IMR-90 (cell line): ENCODE results near the gene YEATS4. TPM values are rescaled to one million over a fixed set of nuclear protein-coding genes. Genes with fewer than 3 reads are reported as not detected.

Source experiments
- ATAC-seq: fragments of 200-7000 bp; cut with Tn5 transposase; 2 replicates; pipeline ENCODE4 v1.9.1; 2020; ENCODE audit warnings: low read depth, mild to moderate bottlenecking, moderate library complexity
- BruUV-seq: library from RNA; stranded (reverse); fragments of 400-500 nt; replicated peaks from 2 replicates; lab custom pipeline; 2021; lab: Mats Ljungman, UMichigan
- CTCF ChIA-PET: fragments of 300-600 bp; formaldehyde crosslinking; extraction: SDS; loops from one replicate; lab custom pipeline; 2021; ENCODE audit warnings: antibody characterized with exemption; lab: Yijun Ruan, JAX
- POLR2A ChIA-PET: fragments of 300-600 bp; sonication (Branson Sonifier 250); formaldehyde crosslinking; loops from one replicate; lab custom pipeline; 2022; ENCODE audit warnings: antibody characterized with exemption; ENCODE audit not compliant: unreplicated experiment; lab: Charles Lee
- DNase-seq: peaks from one replicate; pipeline ENCODE4 v3.0.0; 2013
- H2AFZ ChIP-seq: replicated peaks from 2 replicates; pipeline ENCODE3; 2013; ENCODE audit warnings: low read length, mild to moderate bottlenecking; ENCODE audit not compliant: poor library complexity
- H2AK5ac ChIP-seq: 2 replicates; pipeline ENCODE4 v1.6.1; 2013; ENCODE audit warnings: low read depth, low read length, inconsistent platforms
- H2AK9ac ChIP-seq: replicated peaks from 2 replicates; pipeline ENCODE3; 2013; ENCODE audit warnings: mild to moderate bottlenecking, low read depth, low read length, moderate library complexity; ENCODE audit not compliant: poor library complexity
- H2BK120ac ChIP-seq: 2 replicates; pipeline ENCODE4 v1.6.1; 2013; ENCODE audit warnings: low read depth, low read length, inconsistent platforms
- H2BK15ac ChIP-seq: 3 replicates; pipeline ENCODE4 v1.6.1; 2013; ENCODE audit warnings: low read depth, low read length, inconsistent platforms
- H2BK20ac ChIP-seq: 2 replicates; pipeline ENCODE4 v1.6.1; 2013; ENCODE audit warnings: low read depth, mild to moderate bottlenecking, inconsistent platforms, low read length, moderate library complexity
- H2BK5ac ChIP-seq: 2 replicates; pipeline ENCODE4 v1.6.1; 2013; ENCODE audit warnings: mild to moderate bottlenecking, low read depth, low read length, inconsistent platforms; ENCODE audit not compliant: poor library complexity, severe bottlenecking
- H3K14ac ChIP-seq: replicated peaks from 2 replicates; pipeline ENCODE4 v1.6.1; 2013; ENCODE audit warnings: low read depth, low read length, inconsistent platforms
- H3K18ac ChIP-seq: 2 replicates; pipeline ENCODE4 v1.6.1; 2013; ENCODE audit warnings: low read depth, low read length, control low read depth
- H3K23ac ChIP-seq: 2 replicates; pipeline ENCODE4 v1.6.1; 2013; ENCODE audit warnings: low read depth, low read length, inconsistent platforms
- H3K27ac ChIP-seq: 2 replicates; pipeline ENCODE4 v1.5.1; 2013; ENCODE audit warnings: mild to moderate bottlenecking, control low read depth, low read length; ENCODE audit not compliant: insufficient read depth
- H3K27me3 ChIP-seq: 2 replicates; pipeline ENCODE4 v1.6.1; 2013; ENCODE audit warnings: low read length; ENCODE audit not compliant: control insufficient read depth, insufficient read depth
- H3K36me3 ChIP-seq: 2 replicates; pipeline ENCODE4 v1.6.1; 2013; ENCODE audit warnings: low read length, mixed read lengths; ENCODE audit not compliant: control insufficient read depth, insufficient read depth
- H3K4ac ChIP-seq: 2 replicates; pipeline ENCODE4 v1.6.1; 2013; ENCODE audit warnings: low read depth, low read length, inconsistent platforms
- H3K4me1 ChIP-seq: 2 replicates; pipeline ENCODE4 v1.6.1; 2013; ENCODE audit warnings: low read length, mixed read lengths; ENCODE audit not compliant: control insufficient read depth, insufficient read depth
- H3K4me2 ChIP-seq: 2 replicates; pipeline ENCODE4 v1.6.1; 2013; ENCODE audit warnings: low read depth, mild to moderate bottlenecking, control low read depth, low read length, moderate library complexity
- H3K4me3 ChIP-seq: 2 replicates; pipeline ENCODE4 v1.5.1; 2013; ENCODE audit warnings: low read depth, mild to moderate bottlenecking, control low read depth, low read length, moderate library complexity; ENCODE audit not compliant: insufficient read depth
- H3K56ac ChIP-seq: 2 replicates; pipeline ENCODE4 v1.6.1; 2013; ENCODE audit warnings: low read length, inconsistent platforms; ENCODE audit not compliant: insufficient read depth; ENCODE audit errors: extremely low read depth
- H3K79me1 ChIP-seq, 2 experiments: 2 replicates each; pipeline ENCODE4 v1.6.1; 2013; ENCODE audit warnings: low read length in 2 of 2, inconsistent platforms in 1 of 2, low read depth in 1 of 2
- H3K9ac ChIP-seq: 2 replicates; pipeline ENCODE4 v1.6.1; 2013; ENCODE audit warnings: low read depth, low read length, control low read depth
- H3K9me1 ChIP-seq: 2 replicates; pipeline ENCODE4 v1.6.1; 2013; ENCODE audit warnings: low read length, inconsistent platforms; ENCODE audit not compliant: insufficient read depth
- H3K9me3 ChIP-seq: 2 replicates; pipeline ENCODE4 v1.6.1; 2013; ENCODE audit warnings: low read length; ENCODE audit not compliant: control insufficient read depth, insufficient read depth
- H4K20me1 ChIP-seq: 2 replicates; pipeline ENCODE4 v1.6.1; 2013; ENCODE audit warnings: low read length, inconsistent platforms; ENCODE audit not compliant: insufficient read depth
- H4K5ac ChIP-seq: 2 replicates; pipeline ENCODE4 v1.6.1; 2013; ENCODE audit warnings: mild to moderate bottlenecking, low read depth, low read length, control low read depth
- H4K8ac ChIP-seq, 2 experiments: 2 replicates each; pipeline ENCODE4 v1.6.1; 2013; ENCODE audit warnings: low read depth in 2 of 2, low read length in 2 of 2, control low read depth in 1 of 2, inconsistent platforms in 1 of 2
- H4K91ac ChIP-seq: 2 replicates; pipeline ENCODE4 v1.6.1; 2013; ENCODE audit warnings: low read depth, low read length, inconsistent platforms; ENCODE audit not compliant: insufficient read depth
- BHLHE40 ChIP-seq: fragments of 150-350 bp; IDR thresholded peaks from 2 replicates; pipeline ENCODE4 v1.6.1; 2016; ENCODE audit warnings: mild to moderate bottlenecking, low read depth, low read length
- CEBPB ChIP-seq: IDR thresholded peaks from 2 replicates; pipeline ENCODE4 v1.6.1; 2012; ENCODE audit warnings: low read depth, low read length, improper control_type of control experiment
- CHD1 ChIP-seq: IDR thresholded peaks from 2 replicates; pipeline ENCODE4 v1.6.1; 2012; ENCODE audit warnings: low read depth, low read length, improper control_type of control experiment
- FOS ChIP-seq: fragments of 150-350 bp; IDR thresholded peaks from 2 replicates; pipeline ENCODE4 v1.6.1; 2016; ENCODE audit warnings: low read depth, low read length
- MAFK ChIP-seq: IDR thresholded peaks from 2 replicates; pipeline ENCODE4 v1.6.1; 2012; ENCODE audit warnings: low read depth, low read length, improper control_type of control experiment
- MAZ ChIP-seq: IDR thresholded peaks from 2 replicates; pipeline ENCODE4 v1.6.1; 2012; ENCODE audit warnings: low read depth, mild to moderate bottlenecking, low read length, improper control_type of control experiment, moderate library complexity, borderline replicate concordance
- MXI1 ChIP-seq: IDR thresholded peaks from 2 replicates; pipeline ENCODE4 v1.6.1; 2012; ENCODE audit warnings: low read depth, mild to moderate bottlenecking, low read length, moderate library complexity, borderline replicate concordance
- NFE2L2 ChIP-seq: fragments of 150-350 bp; IDR thresholded peaks from 2 replicates; pipeline ENCODE4 v1.6.1; 2016; ENCODE audit warnings: low read depth, mild to moderate bottlenecking, low read length
- POLR2A ChIP-seq: IDR thresholded peaks from 2 replicates; pipeline ENCODE4 v1.6.1; 2012; ENCODE audit warnings: mild to moderate bottlenecking, low read depth, low read length
- RAD21 ChIP-seq: IDR thresholded peaks from 2 replicates; pipeline ENCODE4 v1.6.1; 2012; ENCODE audit warnings: low read length, improper control_type of control experiment
- RCOR1 ChIP-seq: IDR thresholded peaks from 2 replicates; pipeline ENCODE4 v1.6.1; 2012; ENCODE audit warnings: mild to moderate bottlenecking, low read length, improper control_type of control experiment; ENCODE audit not compliant: insufficient replicate concordance
- RFX5 ChIP-seq: IDR thresholded peaks from 2 replicates; pipeline ENCODE4 v1.8.0; 2012; ENCODE audit warnings: low read depth, mild to moderate bottlenecking, low read length, moderate library complexity
- SMC3 ChIP-seq: fragments of 150-350 bp; IDR thresholded peaks from 2 replicates; pipeline ENCODE4 v1.6.1; 2016; ENCODE audit warnings: low read depth, mild to moderate bottlenecking, antibody characterized with exemption, low read length, moderate library complexity
- whole genome bisulfite sequencing, 2 experiments: methylation state at CpG; one replicate each; pipeline versions ENCODE4 v1.1.5 to v1.1.7; 2013; ENCODE audit warnings: missing lambda C conversion rate in 2 of 2; ENCODE audit not compliant: insufficient read length in 1 of 2; ENCODE audit errors: extremely low coverage in 2 of 2; 5-methylcytosine and 5-hydroxymethylcytosine counted together
- dilution Hi-C: fragments of 300-500 bp; cut with HindIII; formaldehyde crosslinking; loops from one replicate; pipeline ENCODE4 v1.14.3; 2018; ENCODE audit warnings: low sequenced_read_pairs; ENCODE audit not compliant: unreplicated experiment
- in situ Hi-C: fragments of 300-500 bp; cut with MboI; formaldehyde crosslinking; loops from 3 replicates; pipeline ENCODE4 v1.14.3; 2019; ENCODE audit warnings: low sequenced_read_pairs, inconsistent platforms, mixed read lengths
- intact Hi-C: fragments of 100-400 bp; cut with micrococcal nuclease; formaldehyde crosslinking; loops from 2 replicates; pipeline ENCODE4 v1.10.0; 2022
- polyA plus RNA-seq, 3 experiments: library from polyadenylated mRNA; depleted of rRNA; stranded (reverse); fragments of >200 nt; gene quantifications; 2 replicates each; pipeline ENCODE4 v1.2.3, GENCODE V29; 2012; ENCODE audit warnings: low replicate concordance in 1 of 3
- total RNA-seq: library from RNA; depleted of rRNA; stranded (reverse); fragments of >200 nt; gene quantifications from 2 replicates; pipeline ENCODE4 v1.2.3, GENCODE V29; 2012
- TF ChIP-seq, protein P1 (sequence below): fragments of 150-350 bp; IDR thresholded peaks from 2 replicates; pipeline ENCODE4 v1.6.1; 2017; ENCODE audit warnings: mild to moderate bottlenecking, antibody characterized with exemption, low read length, low read depth
- TF ChIP-seq, protein P2 (sequence below): conservative IDR thresholded peaks from 2 replicates; pipeline ENCODE4 v1.5.1; 2012; ENCODE audit warnings: mild to moderate bottlenecking, low read depth, low read length, improper control_type of control experiment
- TF ChIP-seq, protein P3 (sequence below): fragments of 150-350 bp; IDR thresholded peaks from 2 replicates; pipeline ENCODE4 v1.6.1; 2016; ENCODE audit warnings: low read depth, mild to moderate bottlenecking, low read length, moderate library complexity, borderline replicate concordance

YEATS4 gene
- total and polyA plus RNA-seq, 2 of the 4 experiments (the other 2 are of a cell fraction), result 6.9 to 15.1 TPM

- Histone ChIP-seq H2AFZ (no peak overlapping the region), H3K14ac (no peak overlapping the region), H3K27me3 (no peaks in the 10 kb centered on the region), H3K56ac (no peak overlapping the region), H4K5ac (no peak overlapping the region), H3K4ac (no peak overlapping the region), H4K20me1 (no peaks in the 10 kb centered on the region), H3K4me1 (no peaks in the 10 kb centered on the region), H3K4me3 (no peak overlapping the region), H3K4me2 (no peak overlapping the region), H2BK120ac (no peak overlapping the region), H3K9me3 (no peaks in the 10 kb centered on the region), H3K18ac (no peak overlapping the region), H4K91ac (no peak overlapping the region), H2BK20ac (no peak overlapping the region), H2BK5ac (no peak overlapping the region), H3K9me1 (no peaks in the 10 kb centered on the region), H2AK9ac (no peak overlapping the region), H2BK15ac (no peak overlapping the region), H3K23ac (no peak overlapping the region), H3K27ac (no peak overlapping the region), H3K79me1 (no peaks in the 10 kb centered on the region), H3K9ac (no peak overlapping the region), H3K36me3 (no peaks in the 10 kb centered on the region), H4K8ac (no peak overlapping the region), H2AK5ac (no peak overlapping the region)
- ATAC-seq, result no peak
- ChIA-PET POLR2A (no interaction called here), CTCF (no interaction called here)
- TF ChIP-seq RAD21, result no peak
- TF ChIP-seq RCOR1, result no peak
- no peak for TF ChIP-seq NFE2L2
- TF ChIP-seq MXI1, result no peak
- no peak for TF ChIP-seq POLR2A
- TF ChIP-seq, protein P1, sequence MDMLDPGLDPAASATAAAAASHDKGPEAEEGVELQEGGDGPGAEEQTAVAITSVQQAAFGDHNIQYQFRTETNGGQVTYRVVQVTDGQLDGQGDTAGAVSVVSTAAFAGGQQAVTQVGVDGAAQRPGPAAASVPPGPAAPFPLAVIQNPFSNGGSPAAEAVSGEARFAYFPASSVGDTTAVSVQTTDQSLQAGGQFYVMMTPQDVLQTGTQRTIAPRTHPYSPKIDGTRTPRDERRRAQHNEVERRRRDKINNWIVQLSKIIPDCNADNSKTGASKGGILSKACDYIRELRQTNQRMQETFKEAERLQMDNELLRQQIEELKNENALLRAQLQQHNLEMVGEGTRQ, result no peak
- no peak for TF ChIP-seq BHLHE40
- TF ChIP-seq SMC3, result no peak
- no peak for TF ChIP-seq MAZ
- no peak for TF ChIP-seq RFX5
- TF ChIP-seq, protein P2, sequence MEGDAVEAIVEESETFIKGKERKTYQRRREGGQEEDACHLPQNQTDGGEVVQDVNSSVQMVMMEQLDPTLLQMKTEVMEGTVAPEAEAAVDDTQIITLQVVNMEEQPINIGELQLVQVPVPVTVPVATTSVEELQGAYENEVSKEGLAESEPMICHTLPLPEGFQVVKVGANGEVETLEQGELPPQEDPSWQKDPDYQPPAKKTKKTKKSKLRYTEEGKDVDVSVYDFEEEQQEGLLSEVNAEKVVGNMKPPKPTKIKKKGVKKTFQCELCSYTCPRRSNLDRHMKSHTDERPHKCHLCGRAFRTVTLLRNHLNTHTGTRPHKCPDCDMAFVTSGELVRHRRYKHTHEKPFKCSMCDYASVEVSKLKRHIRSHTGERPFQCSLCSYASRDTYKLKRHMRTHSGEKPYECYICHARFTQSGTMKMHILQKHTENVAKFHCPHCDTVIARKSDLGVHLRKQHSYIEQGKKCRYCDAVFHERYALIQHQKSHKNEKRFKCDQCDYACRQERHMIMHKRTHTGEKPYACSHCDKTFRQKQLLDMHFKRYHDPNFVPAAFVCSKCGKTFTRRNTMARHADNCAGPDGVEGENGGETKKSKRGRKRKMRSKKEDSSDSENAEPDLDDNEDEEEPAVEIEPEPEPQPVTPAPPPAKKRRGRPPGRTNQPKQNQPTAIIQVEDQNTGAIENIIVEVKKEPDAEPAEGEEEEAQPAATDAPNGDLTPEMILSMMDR, result no peak
- TF ChIP-seq, protein P3, sequence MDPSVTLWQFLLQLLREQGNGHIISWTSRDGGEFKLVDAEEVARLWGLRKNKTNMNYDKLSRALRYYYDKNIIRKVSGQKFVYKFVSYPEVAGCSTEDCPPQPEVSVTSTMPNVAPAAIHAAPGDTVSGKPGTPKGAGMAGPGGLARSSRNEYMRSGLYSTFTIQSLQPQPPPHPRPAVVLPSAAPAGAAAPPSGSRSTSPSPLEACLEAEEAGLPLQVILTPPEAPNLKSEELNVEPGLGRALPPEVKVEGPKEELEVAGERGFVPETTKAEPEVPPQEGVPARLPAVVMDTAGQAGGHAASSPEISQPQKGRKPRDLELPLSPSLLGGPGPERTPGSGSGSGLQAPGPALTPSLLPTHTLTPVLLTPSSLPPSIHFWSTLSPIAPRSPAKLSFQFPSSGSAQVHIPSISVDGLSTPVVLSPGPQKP, result no peak
- no peak for TF ChIP-seq FOS
- TF ChIP-seq CHD1, result no peak
- no peak for TF ChIP-seq CEBPB
- TF ChIP-seq MAFK, result no peak
- intact Hi-C loops, result no loop called here
- dilution Hi-C loops, result no loop called here
- no CpG with 5 or more reads among the region's 2 CpGs for WGBS, 2 experiments
- no TSS peak for BruUV-seq
- in situ Hi-C loops, result no loop called here
- DNase-seq, result no peak
Observed at GRCh38 chr12:69437073-69437472, 77.5 kb downstream of the YEATS4 start.
